SK-N-SH (cell line): ENCODE data around the gene PTPRJ. TPM values are rescaled to one million over a fixed set of nuclear protein-coding genes. Genes with fewer than 3 reads are reported as not detected.

Experiments
- CTCF ChIA-PET: fragments of 300-600, 350-600 bp; formaldehyde crosslinking; extraction: SDS; loops from one replicate; lab custom pipeline; 2021; lab: Yijun Ruan, JAX
- POLR2A ChIA-PET: fragments of 350-600 bp; sonication (Branson Sonifier 250); formaldehyde crosslinking; extraction: SDS; loops from one replicate; lab custom pipeline; 2020; ENCODE audit warnings: antibody characterized with exemption, inconsistent platforms; lab: Yijun Ruan, JAX
- DNase-seq: peaks from one replicate; pipeline ENCODE4 v3.0.0; 2012
- H2AFZ ChIP-seq: fragments of 200-600 bp; sonication (generic); 2 replicates; pipeline ENCODE4 v1.8.1; 2016; ENCODE audit warnings: antibody characterized with exemption, mild to moderate bottlenecking, low read depth
- H3F3A ChIP-seq: fragments of 200-600 bp; sonication (generic); replicated peaks from 2 replicates; pipeline ENCODE3; 2016; ENCODE audit warnings: antibody characterized with exemption, mild to moderate bottlenecking; ENCODE audit not compliant: insufficient read depth
- H3K27ac ChIP-seq, 2 experiments: fragments of 200-500 bp in 1 of 2; fragments of 200-600 bp in 1 of 2; sonication (Bioruptor generic) in 1 of 2; sonication (generic), shearing (Covaris generic) in 1 of 2; 2 replicates each; pipeline versions ENCODE4 v1.5.1 to v1.6.1; 2014 to 2016; ENCODE audit warnings: low read depth in 2 of 2, inconsistent platforms in 1 of 2, low read length in 1 of 2, mild to moderate bottlenecking in 1 of 2, mixed read lengths in 1 of 2
- H3K27me3 ChIP-seq: fragments of 200-600 bp; sonication (generic), shearing (Covaris generic); 2 replicates; pipeline ENCODE4 v1.6.1; 2016; ENCODE audit warnings: mixed run types; ENCODE audit not compliant: insufficient read depth
- H3K36me3 ChIP-seq, 2 experiments: fragments of 200-500 bp in 1 of 2; fragments of 200-600 bp in 1 of 2; sonication (Bioruptor generic) in 1 of 2; sonication (generic) in 1 of 2; replicated peaks in 1 of 2; 2 replicates each; pipeline versions ENCODE3 to v1.5.1; 2014 to 2016; ENCODE audit warnings: low read length in 1 of 2, mild to moderate bottlenecking in 1 of 2; ENCODE audit not compliant: insufficient read depth in 2 of 2, control insufficient read depth in 1 of 2
- H3K4me1 ChIP-seq, 2 experiments: fragments of 200-500 bp in 1 of 2; fragments of 200-600 bp in 1 of 2; sonication (Bioruptor generic) in 1 of 2; sonication (generic), shearing (Covaris generic) in 1 of 2; 2 replicates each; pipeline versions ENCODE4 v1.5.1 to v1.6.1; 2014 to 2016; ENCODE audit warnings: low read depth in 1 of 2, low read length in 1 of 2, mixed run types in 1 of 2; ENCODE audit not compliant: insufficient read depth in 2 of 2, control insufficient read depth in 1 of 2
- H3K4me2 ChIP-seq: fragments of 200-600 bp; sonication (generic), shearing (Covaris generic); 2 replicates; pipeline ENCODE4 v1.6.1; 2017; ENCODE audit warnings: mixed run types
- H3K4me3 ChIP-seq, 2 experiments: fragments of 200-500 bp in 1 of 2; fragments of 200-600 bp in 1 of 2; sonication (Bioruptor generic) in 1 of 2; sonication (generic), shearing (Covaris generic) in 1 of 2; 2 replicates each; pipeline versions ENCODE4 v1.5.1 to v1.8.1; 2014 to 2016; ENCODE audit warnings: low read depth in 2 of 2, inconsistent platforms in 1 of 2, low read length in 1 of 2, mild to moderate bottlenecking in 1 of 2, mixed read lengths in 1 of 2, moderate library complexity in 1 of 2
- H3K79me2 ChIP-seq: fragments of 200-600 bp; sonication (generic); 2 replicates; pipeline ENCODE4 v1.8.1; 2017; ENCODE audit warnings: mild to moderate bottlenecking; ENCODE audit not compliant: insufficient read depth
- H3K9ac ChIP-seq: fragments of 200-600 bp; sonication (generic); 2 replicates; pipeline ENCODE4 v1.6.1; 2017; ENCODE audit warnings: mixed run types
- H3K9me2 ChIP-seq: fragments of 200-600 bp; sonication (generic); 2 replicates; pipeline ENCODE4 v1.6.1; 2017; ENCODE audit warnings: mixed run types
- H3K9me3 ChIP-seq: fragments of 200-600 bp; sonication (generic); 2 replicates; pipeline ENCODE4 v1.6.1; 2017; ENCODE audit warnings: mixed run types, mild to moderate bottlenecking, moderate library complexity
- H4K20me1 ChIP-seq: fragments of 200-600 bp; sonication (generic); 2 replicates; pipeline ENCODE4 v1.6.1; 2017; ENCODE audit warnings: mild to moderate bottlenecking, mixed run types; ENCODE audit not compliant: insufficient read depth
- FOSL2 ChIP-seq: IDR thresholded peaks from 2 replicates; pipeline ENCODE4 v1.4.0; 2012; ENCODE audit warnings: low read depth, mild to moderate bottlenecking, moderate library complexity, borderline replicate concordance
- FOXJ3 ChIP-seq: sonication (generic); formaldehyde crosslinking; IDR thresholded peaks from 2 replicates; pipeline ENCODE4 v1.5.1; 2020; ENCODE audit warnings: mild to moderate bottlenecking, missing genetic modification reagents
- IRF3 ChIP-seq: fragments of 150-350 bp; IDR thresholded peaks from 2 replicates; pipeline ENCODE4 v1.6.1; 2016; ENCODE audit warnings: mild to moderate bottlenecking, low read depth, low read length
- MAX ChIP-seq: IDR thresholded peaks from 2 replicates; pipeline ENCODE4 v1.4.0; 2012; ENCODE audit warnings: low read depth
- MEF2A ChIP-seq: IDR thresholded peaks from 2 replicates; pipeline ENCODE4 v1.4.0; 2012; ENCODE audit warnings: low read depth, borderline replicate concordance
- MXI1 ChIP-seq: IDR thresholded peaks from 2 replicates; pipeline ENCODE4 v1.6.1; 2012; ENCODE audit warnings: mild to moderate bottlenecking, low read depth, low read length, improper control_type of control experiment
- NFIC ChIP-seq: IDR thresholded peaks from 2 replicates; pipeline ENCODE4 v1.4.0; 2012; ENCODE audit warnings: borderline replicate concordance
- NRF1 ChIP-seq: IDR thresholded peaks from 2 replicates; pipeline ENCODE4 v1.6.1; 2012; ENCODE audit warnings: low read depth, mild to moderate bottlenecking, low read length
- RCOR1 ChIP-seq: fragments of 150-350 bp; IDR thresholded peaks from 2 replicates; pipeline ENCODE4 v1.6.1; 2017; ENCODE audit warnings: antibody characterized with exemption, low read length
- REST ChIP-seq: IDR thresholded peaks from 2 replicates; pipeline ENCODE4 v1.6.1; 2012; ENCODE audit warnings: mild to moderate bottlenecking, low read depth, low read length, moderate library complexity
- RFX5 ChIP-seq: IDR thresholded peaks from 2 replicates; pipeline ENCODE4 v1.6.1; 2012; ENCODE audit warnings: mild to moderate bottlenecking, improper control_type of control experiment, low read length
- RXRA ChIP-seq: IDR thresholded peaks from 2 replicates; pipeline ENCODE4 v1.4.0; 2012; ENCODE audit warnings: low read depth, mild to moderate bottlenecking, borderline replicate concordance
- SIN3A ChIP-seq: IDR thresholded peaks from 2 replicates; pipeline ENCODE4 v1.6.1; 2012; ENCODE audit warnings: low read depth, mild to moderate bottlenecking, low read length, moderate library complexity, borderline replicate concordance
- SMC3 ChIP-seq: IDR thresholded peaks from 2 replicates; pipeline ENCODE4 v1.6.1; 2012; ENCODE audit warnings: low read depth, low read length, improper control_type of control experiment
- TEAD4 ChIP-seq: IDR thresholded peaks from 2 replicates; pipeline ENCODE4 v1.4.0; 2012; ENCODE audit warnings: mild to moderate bottlenecking, borderline replicate concordance; ENCODE audit not compliant: insufficient read depth
- USF1 ChIP-seq: IDR thresholded peaks from 2 replicates; pipeline ENCODE4 v1.4.0; 2012; ENCODE audit warnings: low read depth, borderline replicate concordance
- YY1 ChIP-seq: IDR thresholded peaks from 2 replicates; pipeline ENCODE4 v1.4.0; 2012; ENCODE audit warnings: low read depth, mild to moderate bottlenecking
- WGBS: methylation state at CpG from one replicate; pipeline ENCODE4 v1.1.6; 2017; ENCODE audit warnings: low lambda C conversion rate; 5-methylcytosine and 5-hydroxymethylcytosine counted together
- polyA plus RNA-seq, 3 experiments: library from polyadenylated mRNA; depleted of rRNA; stranded (reverse); fragments of >200 nt; gene quantifications; 2 replicates each; pipeline ENCODE4 v1.2.3, GENCODE V29; 2012
- TF ChIP-seq, protein P1 (sequence below): fragments of 200-600 bp; sonication (generic); IDR thresholded peaks from 2 replicates; pipeline ENCODE4 v1.6.1; 2017; ENCODE audit warnings: antibody characterized with exemption, mild to moderate bottlenecking, moderate library complexity

PTPRJ gene
- polyA plus RNA-seq, 1 of the 3 experiments (the other 2 are of a cell fraction): 4.5 TPM

- peaks cover 2 to 22% of the 10 kb centered on the region in 2 experiments; a peak in 2 of 4 replicates for H3K4me1 ChIP-seq
- H3F3A ChIP-seq: peaks cover 5% of the 10 kb centered on the region
- no peaks in the 10 kb centered on the region for H3K27me3 ChIP-seq
- no peak overlapping the region for H3K4me2 ChIP-seq
- no peak overlapping the region for H3K9ac ChIP-seq
- 89% methylated on average over 14 of the region's 14 CpGs for WGBS
- H3K27ac ChIP-seq: 0 out of 4 replicates have a peak overlapping the region, but pooled peaks of 1 of the 2 experiments have one; percentile 11
- peaks cover 90% of the 10 kb centered on the region for H3K79me2 ChIP-seq
- POLR2A ChIA-PET: no interaction called here
- H3K9me3 ChIP-seq: no peaks in the 10 kb centered on the region
- TF ChIP-seq MEF2A: no peak
- H2AFZ ChIP-seq: no peak overlapping the region
- DNase-seq: no peak
- CTCF ChIA-PET: interaction anchor here (1.7 kb wide), 1 partner anchor 9 kb away, joined by 3 read pairs; no protein-coding TSS in a partner anchor
- peaks cover 33% of the 10 kb centered on the region for H4K20me1 ChIP-seq
- H3K36me3 ChIP-seq: no peaks in the 10 kb centered on the region
- H3K9me2 ChIP-seq: no peaks in the 10 kb centered on the region
- no peak overlapping the region for H3K4me3 ChIP-seq
Measured at GRCh38 chr11:48034926-48035871, 54.8 kb downstream of the PTPRJ start.

- peak overlapping the region in 1 of 2 experiments; percentile 11; a peak in 1 of 4 replicates for H3K27ac ChIP-seq
- H3K4me1 ChIP-seq: peaks cover 0 to 20% of the 10 kb centered on the region in 2 experiments; a peak in 1 of 4 replicates
- no peak overlapping the region for H2AFZ ChIP-seq
- peaks cover 90% of the 10 kb centered on the region for H3K79me2 ChIP-seq
- H4K20me1 ChIP-seq: peaks cover 33% of the 10 kb centered on the region
- H3K4me3 ChIP-seq: no peak overlapping the region
- H3K27me3 ChIP-seq: no peaks in the 10 kb centered on the region
- no peak for DNase-seq
- CTCF ChIA-PET: interaction anchor here (1.2 to 1.7 kb wide), 3 partner anchors 10 to 101 kb away, joined by 3 to 4 read pairs (median 3); no protein-coding TSS in a partner anchor
- WGBS: 40% methylated on average over 1 of the region's 1 CpG
- no peaks in the 10 kb centered on the region for H3K9me3 ChIP-seq
- H3K9ac ChIP-seq: no peak overlapping the region
- no peaks in the 10 kb centered on the region for H3K9me2 ChIP-seq
- POLR2A ChIA-PET: no interaction called here
- TF ChIP-seq IRF3 (no peak), SIN3A (no peak), TEAD4 (no peak), NFIC (no peak), FOXJ3 (CRISPR knock-in tag) (no peak), USF1 (no peak), MXI1 (no peak), REST (no peak), NRF1 (no peak), SMC3 (no peak), RCOR1 (no peak), FOSL2 (no peak), RXRA (no peak), MEF2A (no peak), YY1 (no peak), RFX5 (no peak), MAX (no peak)
- TF ChIP-seq, protein P1, sequence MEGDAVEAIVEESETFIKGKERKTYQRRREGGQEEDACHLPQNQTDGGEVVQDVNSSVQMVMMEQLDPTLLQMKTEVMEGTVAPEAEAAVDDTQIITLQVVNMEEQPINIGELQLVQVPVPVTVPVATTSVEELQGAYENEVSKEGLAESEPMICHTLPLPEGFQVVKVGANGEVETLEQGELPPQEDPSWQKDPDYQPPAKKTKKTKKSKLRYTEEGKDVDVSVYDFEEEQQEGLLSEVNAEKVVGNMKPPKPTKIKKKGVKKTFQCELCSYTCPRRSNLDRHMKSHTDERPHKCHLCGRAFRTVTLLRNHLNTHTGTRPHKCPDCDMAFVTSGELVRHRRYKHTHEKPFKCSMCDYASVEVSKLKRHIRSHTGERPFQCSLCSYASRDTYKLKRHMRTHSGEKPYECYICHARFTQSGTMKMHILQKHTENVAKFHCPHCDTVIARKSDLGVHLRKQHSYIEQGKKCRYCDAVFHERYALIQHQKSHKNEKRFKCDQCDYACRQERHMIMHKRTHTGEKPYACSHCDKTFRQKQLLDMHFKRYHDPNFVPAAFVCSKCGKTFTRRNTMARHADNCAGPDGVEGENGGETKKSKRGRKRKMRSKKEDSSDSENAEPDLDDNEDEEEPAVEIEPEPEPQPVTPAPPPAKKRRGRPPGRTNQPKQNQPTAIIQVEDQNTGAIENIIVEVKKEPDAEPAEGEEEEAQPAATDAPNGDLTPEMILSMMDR: no peak
- peaks cover 5% of the 10 kb centered on the region for H3F3A ChIP-seq
- no peak overlapping the region for H3K4me2 ChIP-seq
- no peaks in the 10 kb centered on the region for H3K36me3 ChIP-seq
Measured at GRCh38 chr11:48036011-48036410, 55.7 kb downstream of the PTPRJ start.
